Uterus (tissue), 4 donors: Measurements from ENCODE around the gene PRKAR1A. TPM values are rescaled to one million over a fixed set of nuclear protein-coding genes. Genes with fewer than 3 reads are reported as not detected.

Source experiments
- DNase-seq, 2 donors: peaks; one replicate each; pipeline ENCODE4 v3.0.0-alpha.2; 2019 to 2020
- H3K27ac ChIP-seq, 2 donors: fragments of 200-600 bp; sonication (generic); 1 replicate in 1 of 2; 2 replicates in 1 of 2; pipeline ENCODE4 v1.5.1; 2016 to 2018
- H3K27me3 ChIP-seq, 2 donors: fragments of 200-600 bp; sonication (generic); one replicate each; pipeline ENCODE4 v1.5.1; 2018 to 2019; ENCODE audit warnings: control low read depth in 1 of 2
- H3K36me3 ChIP-seq, 2 donors: fragments of 200-600 bp; sonication (generic); one replicate each; pipeline ENCODE4 v1.5.1; 2019; ENCODE audit warnings: control low read depth in 1 of 2
- H3K4me1 ChIP-seq, 2 donors: fragments of 200-600 bp; sonication (generic); one replicate each; pipeline ENCODE4 v1.5.1; 2018 to 2019; ENCODE audit warnings: control low read depth in 1 of 2
- H3K4me3 ChIP-seq, 2 donors: fragments of 200-600 bp; sonication (generic); 1 replicate in 1 of 2; 2 replicates in 1 of 2; pipeline ENCODE4 v1.5.1; 2018 to 2019; ENCODE audit warnings: mild to moderate bottlenecking in 1 of 2
- H3K9me3 ChIP-seq, 2 donors: fragments of 200-600 bp; sonication (generic); one replicate each; pipeline ENCODE4 v1.5.1; 2019; ENCODE audit warnings: control low read depth in 1 of 2
- CTCF ChIP-seq, 4 experiments: fragments of 200-600 bp in 2 of 4; fragments of 450-650 bp in 2 of 4; sonication (generic) in 2 of 4; IDR thresholded peaks; one replicate each; pipeline ENCODE4 v1.5.1; 2016 to 2019; ENCODE audit warnings: antibody characterized with exemption in 4 of 4, mild to moderate bottlenecking in 2 of 4, moderate library complexity in 1 of 4
- POLR2A ChIP-seq, 2 donors: fragments of 450-650 bp; IDR thresholded peaks; one replicate each; pipeline ENCODE4 v1.6.1; 2016; ENCODE audit warnings: antibody characterized with exemption in 2 of 2, mild to moderate bottlenecking in 1 of 2, moderate library complexity in 1 of 2
- intact Hi-C: fragments of 100-400 bp; cut with DNase I; formaldehyde crosslinking; loops from one replicate; pipeline ENCODE4 v1.15.1; 2023; ENCODE audit warnings: low total_unique reads
- total RNA-seq, 4 donors: library from RNA; depleted of rRNA in 3 of 4; stranded (reverse); fragments of >200 nt in 3 of 4; gene quantifications; one replicate each; pipeline versions ENCODE4 v1.1.0 to v1.2.4, GENCODE V29; 2014 to 2023
- donor health status: DM: yes; HTN: yes; CAD: no.

Gene PRKAR1A
- total RNA-seq, 4 donors from 2014 or later, result 171 to 532 (median 388) TPM

GRCh38 chr17:68542698-68543463 is 30.7 kb downstream of the PRKAR1A start:
- TF ChIP-seq POLR2A (IDR thresholded peaks at IDR 0.05) (no peak), CTCF (IDR thresholded peaks at IDR 0.05) (no peak)
- H3K4me3 ChIP-seq, result no peak overlapping the region
- no peaks in the 10 kb centered on the region for H3K4me1 ChIP-seq
- H3K9me3 ChIP-seq, result no peaks in the 10 kb centered on the region
- H3K36me3 ChIP-seq, result no peaks in the 10 kb centered on the region
- no peak overlapping the region for H3K27ac ChIP-seq
- intact Hi-C loops, result loop anchor here (10.0 kb wide), 1 partner anchor 212 kb away; no protein-coding TSS in a partner anchor
- no peak for DNase-seq
- no peaks in the 10 kb centered on the region for H3K27me3 ChIP-seq

- Histone ChIP-seq H3K4me1 (no peaks in the 10 kb centered on the region), H3K9me3 (no peaks in the 10 kb centered on the region), H3K27ac (no peak overlapping the region), H3K4me3 (no peak overlapping the region), H3K27me3 (no peaks in the 10 kb centered on the region), H3K36me3 (no peaks in the 10 kb centered on the region)
- no peak for TF ChIP-seq CTCF (IDR thresholded peaks at IDR 0.05)
- TF ChIP-seq POLR2A (IDR thresholded peaks at IDR 0.05), result no peak
- intact Hi-C loops, result loop anchor here (10.0 kb wide), 1 partner anchor 210 kb away; no protein-coding TSS in a partner anchor
- DNase-seq, result no peak
Observed at GRCh38 chr17:68544111-68544915, 32.1 kb downstream of the PRKAR1A start.

- Histone ChIP-seq H3K27ac (peak overlapping the region; percentile 26 to 59), H3K9me3 (no peaks in the 10 kb centered on the region), H3K4me3 (no peak overlapping the region), H3K4me1 (no peaks in the 10 kb centered on the region), H3K27me3 (no peaks in the 10 kb centered on the region), H3K36me3 (no peaks in the 10 kb centered on the region)
- TF ChIP-seq CTCF (IDR thresholded peaks at IDR 0.05) (no peak), POLR2A (IDR thresholded peaks at IDR 0.05) (no peak)
- DNase-seq, result no peak
- intact Hi-C loops, result no loop called here
Observed at GRCh38 chr17:68556551-68556950, 44.3 kb downstream of the PRKAR1A start.

GRCh38 chr17:68559316-68559715 is 47.1 kb downstream of the PRKAR1A start:
- H3K9me3 ChIP-seq, result no peaks in the 10 kb centered on the region
- no peaks in the 10 kb centered on the region for H3K36me3 ChIP-seq
- no peaks in the 10 kb centered on the region for H3K4me1 ChIP-seq
- TF ChIP-seq POLR2A (IDR thresholded peaks at IDR 0.05), result no peak
- no peak overlapping the region for H3K4me3 ChIP-seq
- intact Hi-C loops, result no loop called here
- H3K27me3 ChIP-seq, result no peaks in the 10 kb centered on the region
- DNase-seq, result no peak
- peak overlapping the region in 1 of 2 donors; percentile 30 for H3K27ac ChIP-seq

- TF ChIP-seq POLR2A (IDR thresholded peaks at IDR 0.05), result no peak
- TF ChIP-seq CTCF (IDR thresholded peaks at IDR 0.05), result no peak
- DNase-seq, result no peak
- intact Hi-C loops, result no loop called here
- Histone ChIP-seq H3K4me1 (no peaks in the 10 kb centered on the region), H3K27me3 (no peaks in the 10 kb centered on the region), H3K36me3 (no peaks in the 10 kb centered on the region), H3K27ac (peak overlapping the region in 1 of 2 donors; percentile 18), H3K9me3 (no peaks in the 10 kb centered on the region), H3K4me3 (no peak overlapping the region)
Observed at GRCh38 chr17:68560966-68561720, 48.9 kb downstream of the PRKAR1A start.
